ENCODE results near the gene CRK.
A peak's percentile ranks its signal among the peaks of the same experiment; 100 is the strongest.

The CRK gene

GRCh38 chr17:1438593-1439083, 17.4 kb downstream of the CRK start:
- H3K4me3 ChIP-seq (ENCODE audit: low read depth, low read length), result no peak overlapping the region
- no peak for DNase-seq (ENCODE audit: low read depth)
- TF ChIP-seq CTCF (IDR thresholded peaks at IDR 0.05; ENCODE audit: control insufficient read depth, extremely low read depth, insufficient read depth), result no peak

- DNase-seq (ENCODE audit: low read depth), result no peak
- TF ChIP-seq CTCF (IDR thresholded peaks at IDR 0.05; ENCODE audit: control insufficient read depth, extremely low read depth, insufficient read depth), result no peak
- no peak overlapping the region for H3K4me3 ChIP-seq (ENCODE audit: low read depth, low read length)
These were observed 20.7 kb downstream of the CRK start for GRCh38 chr17:1435326-1435725.

- DNase-seq (ENCODE audit: low read depth), result peak; percentile 70
- TF ChIP-seq CTCF (IDR thresholded peaks at IDR 0.05; ENCODE audit: control insufficient read depth, extremely low read depth, insufficient read depth), result no peak
- no peak overlapping the region for H3K4me3 ChIP-seq (ENCODE audit: low read depth, low read length)
These were observed 21.9 kb downstream of the CRK start for GRCh38 chr17:1434150-1434549.

- no peak for TF ChIP-seq CTCF (IDR thresholded peaks at IDR 0.05; ENCODE audit: control insufficient read depth, extremely low read depth, insufficient read depth)
- H3K4me3 ChIP-seq (ENCODE audit: low read depth, low read length), result no peak overlapping the region
- DNase-seq (ENCODE audit: low read depth), result no peak
These were observed 24.4 kb downstream of the CRK start for GRCh38 chr17:1431631-1432104.

- H3K4me3 ChIP-seq (ENCODE audit: low read depth, low read length), result no peak overlapping the region
- DNase-seq (ENCODE audit: low read depth), result no peak
- no peak for TF ChIP-seq CTCF (IDR thresholded peaks at IDR 0.05; ENCODE audit: control insufficient read depth, extremely low read depth, insufficient read depth)
These were observed 32.4 kb downstream of the CRK start for GRCh38 chr17:1423456-1424135.

- no peak for DNase-seq (ENCODE audit: low read depth)
- H3K4me3 ChIP-seq (ENCODE audit: low read depth, low read length), result no peak overlapping the region
- TF ChIP-seq CTCF (IDR thresholded peaks at IDR 0.05; ENCODE audit: control insufficient read depth, extremely low read depth, insufficient read depth), result no peak
These were observed 33.1 kb downstream of the CRK start for GRCh38 chr17:1422885-1423284.

GRCh38 chr17:1421470-1421869, 34.6 kb downstream of the CRK start:
- no peak overlapping the region for H3K4me3 ChIP-seq (ENCODE audit: low read depth, low read length)
- no peak for TF ChIP-seq CTCF (IDR thresholded peaks at IDR 0.05; ENCODE audit: control insufficient read depth, extremely low read depth, insufficient read depth)
- no peak for DNase-seq (ENCODE audit: low read depth)

All from LNCaP clone FGC (cell line).